DMS79 treated with DMSO at 0.1 percent for 48 hours (cell line): ENCODE measurements around the gene AIG1.
"Not testable (repeated sequence)": the region's sequence is repeated elsewhere in the genome, so short reads cannot be mapped to it uniquely, and the experiment has no call there.

Experiments used
- DNase-seq: peaks from one replicate; lab custom pipeline; 2025; lab: John Stamatoyannopoulos, UW

The AIG1 gene

GRCh38 chr6:143128681-143129015 lies 68.0 kb downstream of the AIG1 start:
- peak; percentile 46 for DNase-seq

DNA sequence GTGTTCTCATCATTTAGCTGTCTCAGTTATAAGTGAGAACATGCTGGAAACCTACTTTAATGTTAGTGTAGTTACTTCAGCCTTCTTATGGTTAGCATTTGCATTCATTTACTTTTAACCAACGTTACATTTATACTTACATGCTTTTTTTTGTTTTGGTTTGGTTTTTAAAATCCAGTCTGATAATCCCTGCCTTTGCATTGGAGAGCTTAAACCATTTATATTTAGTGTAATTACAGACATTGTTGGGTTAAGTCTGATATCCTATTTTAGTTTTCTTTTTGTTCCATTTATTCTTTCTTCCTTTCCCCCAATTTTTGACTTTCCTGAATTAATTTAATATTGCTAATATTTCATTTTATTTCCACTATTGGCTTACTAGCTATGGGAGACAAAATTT lies 70.2 kb downstream of the AIG1 start:
- DNase-seq: no peak

GRCh38 chr6:143135325-143135724 lies 74.6 kb downstream of the AIG1 start:
- no peak for DNase-seq

DNA sequence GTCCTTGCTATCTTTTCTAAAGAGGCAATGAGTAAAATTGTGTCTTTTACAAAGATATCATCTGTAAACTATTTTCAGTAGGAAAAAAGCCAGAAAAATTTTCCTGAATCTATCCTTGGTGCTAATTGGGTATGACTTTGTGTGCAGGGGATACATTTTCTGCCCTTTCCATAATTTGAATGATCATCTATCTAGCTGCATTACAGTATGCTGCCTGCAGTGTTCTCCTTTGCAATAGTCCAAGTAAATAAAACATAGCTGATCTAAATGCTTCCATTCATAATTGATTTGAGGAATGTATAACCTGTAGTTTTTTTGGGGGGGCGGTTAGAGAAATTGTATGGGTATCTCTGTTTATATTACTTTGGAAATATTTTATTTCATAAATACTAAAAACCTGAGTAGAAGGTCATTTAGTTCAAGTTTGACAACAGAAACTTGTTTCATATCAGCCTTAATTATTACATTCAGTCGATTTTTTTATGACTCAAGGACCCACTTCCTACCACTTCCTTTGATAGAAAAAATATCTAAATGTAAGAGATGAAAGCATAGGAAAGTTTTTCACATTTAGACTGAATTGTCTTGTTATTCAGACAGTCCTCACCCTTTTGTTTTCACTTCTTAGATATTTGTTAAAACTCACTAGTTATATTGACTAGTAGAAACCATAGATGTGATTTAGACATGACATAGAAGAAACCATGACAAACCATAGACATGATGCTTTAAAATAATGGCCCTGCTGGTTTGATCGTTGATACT lies 75.3 kb downstream of the AIG1 start:
- no peak for DNase-seq

- no peak for DNase-seq
These were observed 76.0 kb downstream of the AIG1 start for GRCh38 chr6:143136647-143137046.

DNA sequence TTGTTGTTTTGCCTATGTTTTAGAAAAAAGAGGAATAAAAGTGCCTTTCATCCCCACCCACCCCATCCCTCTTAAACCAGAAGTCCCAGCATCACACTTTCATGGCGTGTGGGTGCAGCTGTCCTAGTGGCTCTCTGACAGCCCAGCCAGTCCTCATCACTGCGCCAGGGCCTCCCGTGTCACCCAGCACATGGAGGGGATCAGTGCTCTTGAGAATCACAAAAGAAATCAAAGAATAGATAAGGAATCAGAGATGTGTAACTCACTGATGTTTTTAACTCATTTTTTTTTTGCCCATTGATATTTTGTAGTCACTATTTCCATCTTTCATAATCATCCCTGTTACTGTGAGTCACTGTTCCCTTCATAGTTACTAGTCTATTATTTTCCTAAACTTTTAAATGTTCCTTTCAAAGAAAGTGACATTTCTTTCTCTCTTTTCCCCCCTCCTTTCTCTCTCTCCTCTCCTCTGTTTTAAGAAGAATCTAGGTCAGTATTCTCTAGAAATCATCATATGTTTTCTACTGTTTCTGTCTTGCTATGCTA lies 78.6 kb downstream of the AIG1 start:
- no peak for DNase-seq

DNA sequence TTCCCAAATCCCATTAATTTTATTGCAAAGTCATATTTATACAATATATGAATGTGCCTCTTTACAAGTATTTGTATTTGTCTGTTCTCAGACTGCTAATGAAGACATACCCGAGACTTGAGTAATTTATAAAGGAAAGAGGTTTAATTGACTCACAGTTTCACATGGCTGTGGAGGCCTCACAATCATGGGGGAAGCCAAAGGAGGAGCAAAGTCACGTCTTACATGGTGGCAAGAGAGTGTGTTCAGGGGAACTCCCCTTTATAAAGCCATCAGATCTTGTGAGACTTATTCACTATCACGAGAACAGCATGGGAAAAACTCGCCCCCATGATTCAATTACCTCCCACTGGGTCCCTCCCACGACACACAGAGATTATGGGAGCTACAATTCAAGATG lies 79.2 kb downstream of the AIG1 start:
- DNase-seq: not testable (repeated sequence)

GRCh38 chr6:143140767-143141166 lies 80.1 kb downstream of the AIG1 start:
- no peak for DNase-seq

DNA sequence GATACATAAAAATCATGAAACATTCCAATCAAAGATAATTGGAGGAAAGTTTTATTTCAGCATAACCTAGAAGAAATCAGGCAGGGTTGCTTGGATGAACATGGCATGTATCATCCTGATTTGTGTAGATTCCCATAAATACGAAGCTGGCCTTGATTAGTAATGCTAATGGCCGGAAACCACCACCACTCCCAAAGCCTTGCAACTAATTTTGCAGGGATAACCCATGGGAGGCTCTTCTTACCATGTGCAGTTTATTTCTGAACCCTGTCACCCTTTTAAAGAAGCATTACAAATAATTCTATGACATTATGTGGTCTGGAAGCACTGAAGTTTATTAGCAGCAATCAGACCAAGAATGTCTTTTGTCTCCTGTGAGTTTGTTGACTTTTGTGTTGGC lies 80.8 kb downstream of the AIG1 start:
- DNase-seq: no peak

GRCh38 chr6:143146186-143146851 lies 85.6 kb downstream of the AIG1 start:
- DNase-seq: no peak

DNA sequence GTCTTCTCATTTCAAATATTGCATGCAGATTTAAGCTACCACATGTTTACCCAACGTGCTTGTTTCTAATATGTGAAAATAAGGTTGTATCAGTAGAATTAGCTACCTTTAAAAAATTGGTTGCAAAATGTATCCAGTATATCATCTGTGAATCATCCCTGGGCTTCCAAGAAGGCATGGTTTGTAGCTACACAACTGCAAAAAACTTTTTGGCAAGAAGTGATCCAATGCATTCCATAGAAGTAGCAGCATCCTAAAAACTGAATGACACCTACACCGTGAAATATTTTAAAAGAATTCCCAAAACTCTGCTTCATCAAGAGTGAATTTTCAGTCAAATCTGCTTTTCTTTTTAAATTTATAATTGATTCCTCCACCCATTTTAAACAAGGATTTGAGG lies 89.1 kb downstream of the AIG1 start:
- no peak for DNase-seq

GRCh38 chr6:143150281-143150680 lies 89.6 kb downstream of the AIG1 start:
- no peak for DNase-seq

- no peak for DNase-seq
These were observed 90.7 kb downstream of the AIG1 start for GRCh38 chr6:143151381-143151780.

GRCh38 chr6:143155681-143156080 lies 95.0 kb downstream of the AIG1 start:
- no peak for DNase-seq

DNA sequence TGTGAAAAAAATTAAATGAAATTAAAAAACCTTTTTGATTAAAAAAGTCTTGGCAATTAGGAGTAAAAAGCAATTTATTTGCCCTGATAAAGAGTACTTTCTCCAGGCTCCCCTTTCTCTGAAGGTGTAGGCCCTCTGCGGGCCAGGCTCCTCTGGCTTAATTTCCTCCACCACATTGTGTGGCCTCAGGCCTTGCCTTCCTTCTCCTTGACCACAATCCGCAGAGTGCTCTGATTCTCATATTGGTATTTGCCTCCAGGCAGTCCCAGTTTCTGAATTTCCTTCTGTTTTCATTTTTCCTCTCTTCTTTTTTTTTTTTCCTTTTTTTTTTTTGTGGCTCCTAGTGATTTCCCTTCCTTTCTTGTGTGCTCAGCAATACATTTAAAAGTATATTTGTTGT lies 96.4 kb downstream of the AIG1 start:
- DNase-seq: no peak

DNA sequence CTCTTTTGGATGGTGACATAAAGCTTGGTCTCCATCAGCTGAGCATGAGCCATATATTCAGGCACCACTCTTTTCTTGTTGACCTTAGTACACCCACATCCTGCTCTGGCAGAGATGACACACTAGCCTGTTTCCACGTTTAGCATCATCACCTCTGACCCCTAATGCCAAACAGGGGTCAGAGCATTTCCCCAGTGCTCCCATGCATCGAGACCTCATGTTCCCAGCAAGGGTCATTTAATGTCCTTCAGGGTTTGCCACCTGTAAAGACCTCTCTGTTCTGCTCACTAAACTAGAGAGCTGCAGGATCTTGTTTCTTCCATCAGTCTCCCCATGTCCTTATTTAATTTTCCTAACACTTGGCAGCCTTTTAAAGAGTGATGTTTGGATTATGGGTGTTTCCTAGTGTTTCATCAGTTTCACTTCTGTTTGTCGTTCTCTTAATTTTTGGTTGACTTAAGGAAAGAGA lies 97.5 kb downstream of the AIG1 start:
- no peak for DNase-seq

GRCh38 chr6:143159001-143159400 lies 98.3 kb downstream of the AIG1 start:
- no peak for DNase-seq

GRCh38 chr6:143160015-143160414 lies 99.3 kb downstream of the AIG1 start:
- DNase-seq: no peak

- DNase-seq: no peak
These were observed 99.9 kb downstream of the AIG1 start for GRCh38 chr6:143160439-143161220.

GRCh38 chr6:143163621-143164020 lies 102.9 kb downstream of the AIG1 start:
- no peak for DNase-seq

GRCh38 chr6:143164565-143165105 lies 103.9 kb downstream of the AIG1 start:
- peak; percentile 52 for DNase-seq

DNA sequence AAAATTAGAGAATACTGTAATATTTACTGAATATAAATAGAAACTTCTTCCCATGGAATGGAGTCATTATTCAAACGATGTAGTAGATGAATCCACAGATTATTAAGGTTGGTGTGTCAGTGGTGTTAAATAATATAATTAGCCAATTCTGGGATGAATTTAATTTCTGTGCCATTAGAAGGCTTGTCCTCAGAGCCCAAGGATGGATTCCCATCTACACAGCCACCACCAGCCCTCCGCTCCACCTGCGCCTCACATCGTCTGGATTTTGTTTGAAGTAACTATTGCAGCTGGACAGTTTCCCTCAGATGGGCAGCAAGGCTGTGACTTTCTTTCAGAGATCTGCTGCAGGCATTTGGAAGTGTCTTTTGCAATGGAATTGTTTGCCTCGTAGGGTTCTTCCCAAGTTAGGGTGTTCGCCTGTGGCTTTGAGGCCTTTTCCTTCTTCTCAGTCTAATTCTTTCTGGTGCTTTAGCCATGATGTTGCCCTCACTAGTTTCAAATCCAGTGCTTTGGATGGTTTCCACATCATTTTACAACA lies 104.7 kb downstream of the AIG1 start:
- no peak for DNase-seq
